Measurements from ENCODE around the gene CFAP45. TPM values are rescaled to one million over a fixed set of nuclear protein-coding genes. Genes with fewer than 3 reads are reported as not detected.

Gene CFAP45
- total RNA-seq, 4 donors from 2014 or later, result 0.17 to 0.32 TPM; not detected in 2

GRCh38 chr1:159945483-159946241, 45.7 kb upstream of the CFAP45 start, which contains the start of gene IGSF9:
Gene IGSF9, minus strand, starts transcription at chr1:159945613. Its CDS starts 2,159 bp downstream, at chr1:159943454.
- peak; percentile 51 to 62 (median 55) for TF ChIP-seq CTCF (IDR thresholded peaks at IDR 0.05)
- peak in 1 of 2 donors; percentile 37 for TF ChIP-seq POLR2AphosphoS5 (IDR thresholded peaks at IDR 0.05)
- no peak for TF ChIP-seq EP300 (IDR thresholded peaks at IDR 0.05)
- TF ChIP-seq POLR2A (IDR thresholded peaks at IDR 0.05; ENCODE audit: low read depth), result no peak
- DNase-seq (ENCODE audit: extremely low spot score), result no peak
- H3K9me3 ChIP-seq, result no peaks in the 10 kb centered on the region
- peaks cover 0 to 40% (median 0%) of the 10 kb centered on the region in 4 donors for H3K27me3 ChIP-seq
- peaks cover 15 to 22% (median 15%) of the 10 kb centered on the region in 4 donors for H3K4me1 ChIP-seq
- H3K4me3 ChIP-seq, result peak within 1 kb of the TSS; percentile 48 to 58 (median 54)
- no peaks in the 10 kb centered on the region for H3K36me3 ChIP-seq
- H3K27ac ChIP-seq (replicated peaks in 1 of 4), result no peak within 1 kb of the TSS
- intact Hi-C loops (cut with DNase I), result no loop called here
- WGBS, result under 1% methylated on average over 23 of the region's 58 CpGs

DNA sequence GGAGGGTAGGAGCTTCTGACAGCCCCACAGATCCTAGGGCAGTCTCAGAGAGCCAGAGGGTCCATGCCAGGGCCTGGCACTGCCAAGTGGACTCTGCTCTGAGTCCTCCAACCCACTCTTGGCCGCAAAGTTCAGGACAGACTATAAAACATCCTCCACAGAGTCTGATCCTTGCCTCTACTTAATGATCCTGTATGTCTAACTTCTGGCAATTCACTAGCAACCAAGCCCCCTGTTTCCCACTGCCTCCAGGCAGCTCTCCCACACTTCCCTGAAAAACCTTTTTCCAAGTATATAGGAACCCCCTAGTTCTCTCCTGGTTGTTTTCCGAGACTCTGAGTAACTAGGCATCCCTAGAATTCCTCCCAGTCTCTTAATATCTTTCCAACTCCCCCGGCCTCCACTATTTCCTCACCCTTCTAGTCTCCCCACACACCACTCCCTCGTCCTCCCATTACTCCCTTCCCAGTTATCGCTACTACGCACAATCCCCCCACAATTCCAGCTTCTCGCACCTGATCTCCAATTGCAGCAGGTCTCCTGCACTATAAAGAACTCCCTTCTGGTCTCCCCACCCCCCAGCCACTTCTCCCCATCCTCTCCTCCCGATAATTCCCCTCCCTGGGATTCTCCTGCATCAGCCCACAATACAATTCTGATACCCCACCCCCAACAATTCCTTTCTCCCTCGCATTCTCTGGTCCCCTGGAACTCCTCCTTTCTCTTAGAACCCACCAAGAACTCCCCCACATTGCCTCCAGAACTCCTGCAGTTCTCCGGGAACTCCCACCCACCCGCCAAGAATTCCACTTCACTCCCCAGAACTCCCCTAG, 44.9 kb upstream of the CFAP45 start:
- DNase-seq (ENCODE audit: extremely low spot score), result no peak
- Histone ChIP-seq H3K36me3 (no peaks in the 10 kb centered on the region), H3K4me1 (peaks cover 15 to 22% (median 15%) of the 10 kb centered on the region in 4 donors), H3K4me3 (peak overlapping the region; percentile 48 to 58 (median 54)), H3K27ac (replicated peaks in 1 of 4) (no peak overlapping the region), H3K27me3 (peaks cover 0 to 40% (median 0%) of the 10 kb centered on the region in 4 donors), H3K9me3 (no peaks in the 10 kb centered on the region)
- WGBS, result 33% methylated on average over 11 of the region's 11 CpGs
- no peak for TF ChIP-seq POLR2AphosphoS5 (IDR thresholded peaks at IDR 0.05)
- no peak for TF ChIP-seq EP300 (IDR thresholded peaks at IDR 0.05)
- no peak for TF ChIP-seq CTCF (IDR thresholded peaks at IDR 0.05)
- TF ChIP-seq POLR2A (IDR thresholded peaks at IDR 0.05; ENCODE audit: low read depth), result no peak
- intact Hi-C loops (cut with DNase I), result no loop called here

- WGBS, result 80% methylated on average over 9 of the region's 9 CpGs
- intact Hi-C loops (cut with DNase I), result no loop called here
- no peaks in the 10 kb centered on the region for H3K36me3 ChIP-seq
- no peaks in the 10 kb centered on the region for H3K9me3 ChIP-seq
- H3K4me3 ChIP-seq, result no peak overlapping the region
- DNase-seq (ENCODE audit: extremely low spot score), result no peak
- TF ChIP-seq CTCF (IDR thresholded peaks at IDR 0.05), result no peak
- no peak for TF ChIP-seq POLR2A (IDR thresholded peaks at IDR 0.05; ENCODE audit: low read depth)
- TF ChIP-seq EP300 (IDR thresholded peaks at IDR 0.05), result no peak
- no peak for TF ChIP-seq POLR2AphosphoS5 (IDR thresholded peaks at IDR 0.05)
- H3K27ac ChIP-seq (replicated peaks in 1 of 4), result no peak overlapping the region
- peaks cover 15 to 18% (median 15%) of the 10 kb centered on the region in 4 donors for H3K4me1 ChIP-seq
- peaks cover 0 to 40% (median 0%) of the 10 kb centered on the region in 4 donors for H3K27me3 ChIP-seq
Measured at GRCh38 chr1:159943908-159944622, 44.1 kb upstream of the CFAP45 start.

DNA sequence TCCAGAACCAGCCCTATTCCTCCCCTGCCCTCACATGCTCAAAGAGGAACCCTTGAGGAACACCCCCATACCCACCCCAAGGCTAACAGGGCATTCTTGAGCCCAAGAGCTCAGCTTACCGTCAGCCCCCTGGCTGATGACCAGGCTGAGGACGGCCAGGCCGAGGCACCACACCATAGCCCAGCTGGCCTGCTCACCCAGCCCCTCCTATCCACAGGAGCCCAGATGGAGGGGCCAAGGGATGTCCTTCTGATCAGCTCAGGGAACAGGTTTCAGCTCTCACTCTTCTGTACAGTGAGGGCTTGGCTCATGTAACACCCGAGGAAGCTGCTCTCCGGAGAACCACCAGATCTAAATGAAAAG, 43.3 kb upstream of the CFAP45 start:
- Histone ChIP-seq H3K4me3 (no peak overlapping the region), H3K27me3 (peaks cover 0 to 40% (median 0%) of the 10 kb centered on the region in 4 donors), H3K9me3 (no peaks in the 10 kb centered on the region), H3K27ac (replicated peaks in 1 of 4) (no peak overlapping the region), H3K36me3 (no peaks in the 10 kb centered on the region), H3K4me1 (peaks cover 15 to 16% (median 15%) of the 10 kb centered on the region in 4 donors)
- TF ChIP-seq EP300 (IDR thresholded peaks at IDR 0.05) (no peak), POLR2A (IDR thresholded peaks at IDR 0.05; ENCODE audit: low read depth) (no peak), CTCF (IDR thresholded peaks at IDR 0.05) (no peak), POLR2AphosphoS5 (IDR thresholded peaks at IDR 0.05) (no peak)
- intact Hi-C loops (cut with DNase I), result no loop called here
- WGBS, result 75% methylated on average over 4 of the region's 5 CpGs
- no peak for DNase-seq (ENCODE audit: extremely low spot score)
